Astrocyte of the hippocampus (primary cell): Measurements from ENCODE around the gene DNPEP.
"Not testable (repeated sequence)": the region's sequence is repeated elsewhere in the genome, so short reads cannot be mapped to it uniquely, and the experiment has no call there.

ENCODE experiments used
- DNase-seq: peaks from one replicate; pipeline ENCODE4 v3.0.0; 2011; ENCODE audit warnings: low read depth, low spot score

DNPEP gene

DNA sequence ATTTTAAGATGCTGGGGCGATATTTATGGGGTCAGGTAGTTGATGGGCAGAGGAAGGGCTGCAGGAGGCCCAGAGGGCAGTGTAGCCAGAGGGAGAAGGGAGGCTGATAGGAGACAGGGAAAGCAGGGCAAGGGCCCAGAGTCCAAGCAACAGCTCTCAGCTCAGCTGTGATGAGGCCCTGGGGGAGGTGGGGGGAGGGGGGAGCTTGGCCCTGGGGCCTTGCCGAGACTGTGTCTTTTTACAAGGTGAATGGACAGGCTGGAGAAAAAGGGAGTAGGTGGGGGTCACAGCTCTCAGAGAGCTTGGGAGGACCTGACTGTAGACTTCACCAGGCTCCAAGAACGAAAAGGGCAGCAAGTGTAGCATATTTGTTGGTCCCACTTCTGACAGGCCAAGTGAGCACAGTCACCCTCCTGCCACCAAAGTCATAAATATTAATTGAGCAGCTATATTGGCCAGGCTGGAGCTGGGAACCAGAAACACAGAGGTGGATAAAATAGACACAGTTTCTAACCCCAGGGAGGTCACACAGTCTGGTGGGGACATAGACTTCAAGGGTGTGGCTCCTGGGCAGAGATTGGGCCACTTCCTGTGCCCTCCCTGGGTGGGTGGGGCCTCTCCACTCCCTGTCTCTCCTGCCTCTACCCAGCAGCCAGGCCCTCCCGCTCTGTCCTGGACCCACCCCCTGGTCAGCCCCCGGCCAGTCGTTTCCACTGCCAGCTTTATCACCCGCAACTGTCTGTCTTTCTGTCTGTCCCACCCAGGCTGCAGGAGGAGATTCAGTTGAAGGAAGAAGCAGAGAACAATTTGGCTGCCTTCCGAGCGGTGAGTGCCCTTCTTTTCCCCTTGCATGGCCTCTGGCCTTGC lies 31.9 kb upstream of the DNPEP start:
- no peak for DNase-seq

DNA sequence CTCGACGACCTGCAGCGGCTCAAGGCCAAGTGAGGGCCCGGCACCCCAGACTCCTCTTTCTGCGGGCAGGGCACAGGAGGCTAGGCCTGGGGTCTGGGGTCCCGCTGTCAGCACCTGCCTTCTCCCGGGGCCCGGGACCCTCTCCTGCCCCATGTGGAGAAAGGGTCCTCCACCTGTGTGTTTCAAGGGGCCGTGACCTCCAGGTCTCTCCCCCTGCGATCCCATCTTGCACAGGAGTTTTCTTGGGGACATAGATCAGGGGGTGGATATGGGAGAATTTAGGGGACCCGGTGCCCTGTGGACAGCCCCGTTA lies 31.3 kb upstream of the DNPEP start:
- no peak for DNase-seq

DNA sequence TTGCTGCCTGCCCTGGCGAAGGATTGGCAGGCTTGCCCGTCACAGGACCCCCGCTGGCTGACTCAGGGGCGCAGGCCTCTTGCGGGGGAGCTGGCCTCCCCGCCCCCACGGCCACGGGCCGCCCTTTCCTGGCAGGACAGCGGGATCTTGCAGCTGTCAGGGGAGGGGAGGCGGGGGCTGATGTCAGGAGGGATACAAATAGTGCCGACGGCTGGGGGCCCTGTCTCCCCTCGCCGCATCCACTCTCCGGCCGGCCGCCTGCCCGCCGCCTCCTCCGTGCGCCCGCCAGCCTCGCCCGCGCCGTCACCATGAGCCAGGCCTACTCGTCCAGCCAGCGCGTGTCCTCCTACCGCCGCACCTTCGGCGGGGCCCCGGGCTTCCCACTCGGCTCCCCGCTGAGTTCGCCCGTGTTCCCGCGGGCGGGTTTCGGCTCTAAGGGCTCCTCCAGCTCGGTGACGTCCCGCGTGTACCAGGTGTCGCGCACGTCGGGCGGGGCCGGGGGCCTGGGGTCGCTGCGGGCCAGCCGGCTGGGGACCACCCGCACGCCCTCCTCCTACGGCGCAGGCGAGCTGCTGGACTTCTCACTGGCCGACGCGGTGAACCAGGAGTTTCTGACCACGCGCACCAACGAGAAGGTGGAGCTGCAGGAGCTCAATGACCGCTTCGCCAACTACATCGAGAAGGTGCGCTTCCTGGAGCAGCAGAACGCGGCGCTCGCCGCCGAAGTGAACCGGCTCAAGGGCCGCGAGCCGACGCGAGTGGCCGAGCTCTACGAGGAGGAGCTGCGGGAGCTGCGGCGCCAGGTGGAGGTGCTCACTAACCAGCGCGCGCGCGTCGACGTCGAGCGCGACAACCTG lies 30.7 kb upstream of the DNPEP start, which contains the start of gene DES:
TSS of gene DES (plus strand) at position 223 of the 857 bp plus-strand sequence. CDS start at position 309, 86 bp downstream.
- DNase-seq, result no peak

- DNase-seq, result no peak
These were observed 29.7 kb upstream of the DNPEP start for GRCh38 chr2:219417374-219417773.

GRCh38 chr2:219416938-219417337 lies 29.2 kb upstream of the DNPEP start:
- no peak for DNase-seq

DNA sequence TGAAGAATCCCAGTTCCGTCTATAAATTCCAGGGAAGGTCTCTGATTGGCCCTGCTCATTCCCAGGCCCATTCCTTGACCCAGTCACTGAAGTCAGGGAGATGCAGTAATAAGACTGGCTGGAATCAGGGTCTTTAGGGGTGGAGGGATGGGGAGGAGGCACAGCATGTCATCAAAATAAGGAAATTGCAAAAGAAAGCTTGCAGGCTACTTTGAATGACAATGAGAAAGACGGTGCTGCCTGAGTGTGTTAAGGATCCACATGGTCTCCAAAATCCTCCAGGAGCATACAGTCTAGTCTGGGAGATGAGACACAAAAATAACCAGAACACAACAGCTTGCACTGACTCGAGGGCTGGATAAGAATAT lies 28.5 kb upstream of the DNPEP start:
- no peak for DNase-seq

DNA sequence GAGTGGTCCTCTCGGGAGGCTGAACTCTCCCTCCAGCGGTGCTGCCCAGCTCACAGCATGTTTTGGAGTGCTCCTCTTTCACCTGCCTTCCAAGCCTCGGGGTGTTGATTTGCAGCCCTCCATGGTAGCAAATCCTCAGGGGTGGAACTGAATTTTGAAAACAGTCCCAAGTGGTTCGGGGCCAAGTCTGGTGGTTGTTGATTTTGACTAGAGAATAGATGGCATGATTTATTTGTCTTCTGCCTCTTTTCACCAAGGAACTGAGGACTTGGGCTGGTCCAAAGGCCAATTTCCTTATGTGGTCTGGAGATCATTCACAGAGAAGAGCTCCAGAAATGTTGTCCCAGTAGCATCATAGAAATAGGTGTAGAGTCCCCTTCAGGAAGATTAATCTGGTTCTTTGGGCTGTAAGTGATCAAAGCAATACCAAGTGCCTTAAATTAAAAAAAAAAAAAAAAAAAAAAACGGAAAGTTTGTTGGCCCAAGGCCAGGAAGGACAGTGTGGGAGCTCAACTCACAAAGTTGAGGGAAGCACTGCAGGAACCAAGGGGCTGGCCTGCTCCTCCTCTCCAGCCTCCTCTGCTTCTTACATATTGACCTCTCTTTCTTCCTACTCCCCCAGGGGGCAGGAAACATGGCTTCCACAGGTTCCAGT lies 28.0 kb upstream of the DNPEP start:
- DNase-seq, result no peak

GRCh38 chr2:219414857-219415256 lies 27.1 kb upstream of the DNPEP start:
- no peak for DNase-seq

- no peak for DNase-seq
These were observed 22.7 kb upstream of the DNPEP start for GRCh38 chr2:219410390-219410789.

- no peak for DNase-seq
These were observed 21.9 kb upstream of the DNPEP start for GRCh38 chr2:219409619-219410018.

- DNase-seq, result no peak
These were observed 20.9 kb upstream of the DNPEP start for GRCh38 chr2:219408631-219409030.

GRCh38 chr2:219408204-219408603 lies 20.5 kb upstream of the DNPEP start:
- DNase-seq, result no peak

GRCh38 chr2:219407343-219407742 lies 19.6 kb upstream of the DNPEP start:
- not testable (repeated sequence) for DNase-seq

- DNase-seq, result peak; percentile 87
These were observed 19.1 kb upstream of the DNPEP start for GRCh38 chr2:219406861-219407230.

DNA sequence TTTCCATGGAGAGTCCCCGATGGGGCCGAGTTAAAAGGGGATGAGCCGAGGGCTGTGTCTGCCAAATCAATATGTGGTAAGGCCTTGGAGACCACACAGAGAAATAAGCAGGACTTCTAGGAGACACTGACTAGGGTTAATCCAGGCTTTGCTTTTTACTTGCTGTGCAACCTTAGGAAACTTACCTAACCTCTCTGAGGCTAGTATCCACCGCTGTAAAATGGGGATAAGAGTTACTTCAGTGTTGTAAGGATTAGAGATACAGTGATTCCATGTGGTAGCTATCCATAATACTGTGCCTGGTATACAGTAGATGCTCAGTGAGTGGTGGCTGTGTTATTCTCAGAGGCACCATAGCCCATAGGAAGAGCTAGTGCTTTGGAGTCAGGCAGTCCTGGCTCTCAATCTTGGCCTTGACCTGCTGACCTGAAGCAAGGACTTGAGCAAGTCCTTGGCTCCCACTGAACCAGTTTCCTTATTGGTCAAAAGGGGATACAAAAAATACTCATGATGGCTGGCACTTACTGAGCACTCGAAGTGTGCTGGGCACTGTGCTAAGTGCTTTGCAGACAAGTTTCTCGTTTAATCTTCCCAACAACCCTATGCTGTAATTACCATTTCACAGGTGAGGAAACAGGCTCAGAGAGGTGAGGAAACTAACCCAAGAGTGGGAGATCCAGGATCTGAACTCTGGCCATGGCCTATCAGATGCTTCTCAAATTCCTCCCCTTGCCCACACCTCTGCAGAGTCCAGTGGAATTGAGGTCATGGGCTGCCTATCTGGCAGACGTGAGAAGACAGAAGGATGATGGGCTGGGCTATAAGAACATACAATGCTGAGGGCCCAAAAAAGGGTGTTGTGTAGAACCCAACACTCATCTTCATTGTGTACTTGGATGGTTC lies 18.5 kb upstream of the DNPEP start:
- no peak for DNase-seq

- no peak for DNase-seq
These were observed 17.7 kb upstream of the DNPEP start for GRCh38 chr2:219405451-219405850.

DNA sequence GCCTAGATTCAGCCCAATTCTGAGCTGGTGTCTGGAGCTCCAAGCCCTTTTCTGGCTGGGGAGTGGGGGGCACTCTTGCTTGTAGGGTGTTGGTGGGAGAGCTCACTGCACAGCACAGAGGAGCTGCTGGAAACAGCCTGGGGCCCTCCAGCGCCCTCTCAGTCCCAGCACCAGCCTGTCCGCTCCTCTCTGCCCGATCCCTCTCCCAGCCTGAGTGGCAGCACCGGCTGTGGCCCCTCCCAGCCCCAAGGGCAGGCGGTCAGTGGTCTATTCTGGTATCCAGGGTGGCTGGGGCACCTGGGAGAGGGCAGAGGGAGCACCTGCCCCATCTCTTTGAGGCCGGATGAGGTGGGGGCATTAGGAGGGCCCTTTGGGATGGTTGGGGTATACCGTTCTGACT lies 17.2 kb upstream of the DNPEP start:
- no peak for DNase-seq

GRCh38 chr2:219404291-219404910 lies 16.7 kb upstream of the DNPEP start:
- DNase-seq, result no peak

DNA sequence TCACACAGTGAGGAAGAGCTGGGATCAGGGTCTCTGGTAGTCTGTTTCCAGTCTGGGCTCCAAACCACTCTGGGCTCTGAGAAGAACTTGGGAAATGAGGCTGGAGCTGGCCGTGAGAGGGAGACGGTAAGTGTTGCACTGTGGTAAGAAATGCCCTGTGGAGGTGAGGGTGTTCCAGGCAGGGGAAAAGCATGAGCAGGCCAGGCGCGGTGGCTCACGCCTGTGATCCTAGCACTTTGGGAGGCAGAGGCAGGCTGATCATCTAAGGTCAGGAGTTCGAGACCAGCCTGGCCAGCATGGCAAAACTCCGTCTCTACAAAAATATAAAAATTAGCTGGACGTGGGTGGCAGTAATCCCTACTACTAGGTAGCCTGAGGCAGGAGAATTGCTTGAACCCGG lies 16.1 kb upstream of the DNPEP start:
- no peak for DNase-seq

DNA sequence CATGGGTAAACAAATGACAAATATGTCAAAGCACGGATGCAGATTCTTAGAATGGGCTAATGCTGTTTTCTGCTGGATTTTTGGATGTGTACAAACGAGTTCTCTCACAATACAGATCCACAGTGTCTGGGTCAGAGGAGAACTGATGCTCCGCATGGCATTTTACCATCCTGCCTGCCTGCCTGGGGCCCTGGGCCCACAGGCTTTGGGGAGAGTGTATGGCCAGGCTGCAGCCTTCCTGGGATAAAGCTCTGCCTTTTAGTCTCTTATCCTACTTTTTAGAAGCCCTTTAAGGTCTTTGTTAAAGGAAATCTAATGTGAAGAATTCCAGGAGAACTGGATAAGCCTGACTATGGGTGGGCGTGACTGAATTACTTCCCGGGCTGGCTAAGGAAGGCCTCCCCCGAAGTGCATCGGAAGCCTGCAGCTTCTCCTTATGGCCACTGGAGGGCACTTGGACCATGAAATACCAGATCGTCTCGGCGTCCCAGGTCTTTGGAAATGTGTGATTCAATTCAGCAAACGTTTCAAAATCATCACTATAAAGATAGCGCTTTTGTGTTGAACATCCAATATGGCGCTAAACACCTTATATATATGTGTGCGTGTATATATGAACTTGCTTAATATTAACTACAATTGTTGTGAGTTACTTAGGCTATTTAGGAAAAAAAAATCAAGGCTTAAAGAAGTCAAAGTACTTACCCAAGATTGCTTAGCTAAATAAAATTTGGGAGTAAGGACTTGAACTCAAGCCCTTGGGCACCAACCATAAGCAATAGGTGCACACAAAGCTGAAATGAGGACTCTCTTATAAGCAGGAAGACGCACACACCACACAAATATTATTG lies 15.2 kb upstream of the DNPEP start:
- peak; percentile 88 for DNase-seq
